Stimulated activated CD8-positive, alpha-beta memory T cell treated with anti-CD3 and anti-CD28 coated beads, Interleukin-7, amount 100 ng/mL, for 48 hours (primary cell): ENCODE measurements around the gene ZNHIT6.
A peak's percentile ranks its signal among the peaks of the same experiment; 100 is the strongest.
"Not testable (repeated sequence)": the region's sequence is repeated elsewhere in the genome, so short reads cannot be mapped to it uniquely, and the experiment has no call there.

Source experiments
- DNase-seq, 2 donors: peaks; one replicate each; pipeline ENCODE4 v3.0.0-alpha.2; 2020; ENCODE audit warnings: low read depth in 1 of 2; ENCODE audit errors: extremely low read depth in 1 of 2

ZNHIT6 gene, protein sequence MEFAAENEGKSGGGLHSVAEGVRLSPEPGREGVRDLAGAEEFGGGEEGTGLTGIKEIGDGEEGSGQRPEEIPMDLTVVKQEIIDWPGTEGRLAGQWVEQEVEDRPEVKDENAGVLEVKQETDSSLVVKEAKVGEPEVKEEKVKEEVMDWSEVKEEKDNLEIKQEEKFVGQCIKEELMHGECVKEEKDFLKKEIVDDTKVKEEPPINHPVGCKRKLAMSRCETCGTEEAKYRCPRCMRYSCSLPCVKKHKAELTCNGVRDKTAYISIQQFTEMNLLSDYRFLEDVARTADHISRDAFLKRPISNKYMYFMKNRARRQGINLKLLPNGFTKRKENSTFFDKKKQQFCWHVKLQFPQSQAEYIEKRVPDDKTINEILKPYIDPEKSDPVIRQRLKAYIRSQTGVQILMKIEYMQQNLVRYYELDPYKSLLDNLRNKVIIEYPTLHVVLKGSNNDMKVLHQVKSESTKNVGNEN

DNA sequence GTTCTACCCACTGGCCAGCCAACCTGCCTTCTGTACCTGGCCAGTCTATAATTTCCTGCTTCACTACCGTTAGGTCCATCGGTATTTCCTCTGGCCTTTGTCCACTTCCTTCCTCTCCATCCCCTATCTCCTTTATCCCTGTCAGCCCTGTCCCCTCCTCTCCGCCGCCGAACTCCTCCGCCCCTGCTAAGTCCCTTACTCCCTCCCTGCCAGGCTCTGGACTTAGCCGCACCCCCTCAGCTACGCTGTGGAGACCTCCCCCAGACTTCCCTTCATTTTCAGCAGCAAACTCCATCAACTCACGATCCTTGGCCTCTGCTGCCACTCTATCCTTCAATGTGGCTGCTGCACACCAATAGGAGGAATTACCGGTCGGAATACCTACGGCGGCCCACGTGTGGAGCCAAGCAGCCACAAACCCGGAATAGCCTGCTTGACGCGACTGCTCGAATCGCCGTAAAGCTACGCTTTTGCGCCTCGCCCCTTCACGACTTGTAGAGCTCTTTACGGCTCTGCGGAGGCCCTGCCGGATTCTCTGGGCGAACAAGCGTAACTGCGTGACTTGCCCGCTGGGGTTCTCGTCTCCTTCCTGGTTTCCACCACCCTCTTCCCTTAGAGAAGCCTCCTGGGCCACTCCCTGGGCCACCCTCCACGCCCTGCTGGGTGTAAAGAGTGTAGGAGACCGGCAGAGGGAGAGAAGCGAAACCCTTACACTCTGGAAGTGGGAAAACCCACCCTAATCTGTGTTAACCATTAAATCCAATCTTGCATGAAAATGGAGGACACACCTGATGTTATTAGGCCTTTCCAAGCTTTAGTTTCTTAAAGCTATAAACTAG is at the start of gene ZNHIT6:
ZNHIT6 (minus strand) TSS at position 444 of the 839 bp plus-strand sequence; CDS start at position 295, 149 bp downstream.
- peak; percentile 67 to 87 for DNase-seq

- DNase-seq, result no peak
Measured at GRCh38 chr1:85756864-85757263, 48.6 kb upstream of the ZNHIT6 start.

DNA sequence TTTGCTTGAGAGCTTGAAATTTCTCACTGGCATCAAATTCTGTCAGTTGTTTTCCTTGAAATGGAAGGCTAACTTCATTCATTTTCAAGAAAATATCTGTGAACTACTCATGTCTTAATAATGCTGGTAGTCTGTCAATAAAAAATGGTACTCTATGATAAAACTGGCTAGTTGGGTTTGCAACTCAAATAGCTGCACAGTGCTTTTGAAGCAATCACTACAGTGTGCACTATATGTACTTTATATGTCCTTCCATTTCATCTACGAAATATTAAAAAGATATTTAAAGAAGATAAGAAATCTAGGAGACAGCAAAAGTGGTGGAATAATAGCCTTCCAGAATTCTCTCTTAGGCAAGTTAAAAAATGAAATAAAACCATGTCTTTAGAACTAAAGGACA is 39.9 kb upstream of the ZNHIT6 start:
- no peak for DNase-seq

- DNase-seq, result no peak
Measured at GRCh38 chr1:85746777-85747176, 38.5 kb upstream of the ZNHIT6 start.

DNA sequence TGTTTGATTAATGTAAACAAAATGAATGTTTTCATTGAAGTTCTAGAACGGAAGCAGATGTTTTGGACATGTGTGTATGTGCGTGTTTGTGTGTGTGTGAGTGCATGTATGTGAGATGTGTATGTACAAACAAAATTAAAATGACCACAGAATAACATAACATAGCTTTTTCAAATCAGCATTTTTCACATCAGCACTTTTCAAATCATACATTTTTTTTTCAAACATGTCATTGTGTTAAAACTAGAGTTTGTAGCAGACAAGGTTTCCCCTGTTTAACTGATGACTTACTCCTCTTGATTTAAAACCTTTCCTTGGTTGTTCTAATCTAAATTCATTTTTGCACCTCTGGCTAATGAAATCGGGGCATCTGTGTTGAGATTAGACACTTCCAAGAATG is 35.6 kb upstream of the ZNHIT6 start:
- DNase-seq, result no peak

DNA sequence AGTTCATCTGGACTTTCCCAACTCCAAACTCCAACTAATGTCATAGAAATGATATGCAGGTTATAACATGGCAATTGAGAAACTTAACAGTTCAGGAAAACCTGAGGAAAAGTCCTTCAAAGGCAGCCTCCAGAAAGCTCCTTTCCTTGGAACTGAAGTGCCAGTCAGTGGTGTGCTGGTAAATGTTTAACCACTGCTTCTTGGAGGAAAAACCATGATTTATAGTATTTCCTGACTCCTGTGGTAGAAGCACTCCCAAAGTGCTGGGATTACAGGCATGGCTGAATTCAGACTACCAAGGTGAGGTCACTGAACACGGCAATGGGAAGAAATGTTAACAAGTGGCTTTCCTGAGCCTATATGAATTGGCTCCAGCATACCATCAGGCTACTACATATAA is 26.7 kb upstream of the ZNHIT6 start:
- DNase-seq, result no peak

DNA sequence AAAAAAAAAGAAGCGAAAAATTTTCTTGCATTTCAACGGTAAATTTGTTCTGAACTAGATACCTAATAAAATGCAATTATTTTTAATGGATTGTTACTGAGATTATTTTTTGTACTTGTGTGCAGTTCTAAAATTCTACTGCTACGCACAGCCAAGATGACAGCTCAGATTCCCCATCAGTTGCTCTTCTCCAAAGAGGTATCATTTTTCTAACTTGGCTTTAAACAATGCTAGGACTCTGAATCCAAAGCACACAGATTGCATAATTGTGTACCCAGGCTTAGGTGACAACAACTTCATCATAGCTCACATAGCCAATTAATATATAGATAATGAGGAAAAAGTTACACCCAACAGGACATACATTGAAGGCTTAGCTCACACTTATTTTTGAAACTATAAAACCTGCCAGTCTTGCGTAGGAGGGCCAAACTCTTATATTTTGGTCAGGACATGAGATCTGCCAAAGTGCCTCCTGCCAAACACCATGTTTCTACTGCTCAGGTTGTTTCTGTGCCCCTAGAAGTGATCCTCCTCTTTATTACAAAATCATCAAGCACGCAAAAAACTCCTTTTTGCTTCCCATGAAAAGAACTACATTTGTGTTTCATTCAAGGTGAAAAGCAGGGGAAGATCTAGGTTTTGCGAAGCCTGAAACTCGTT is 10.6 kb upstream of the ZNHIT6 start:
- no peak for DNase-seq

- not testable (repeated sequence) for DNase-seq
Measured at GRCh38 chr1:85714418-85715114, 6.3 kb upstream of the ZNHIT6 start.

DNA sequence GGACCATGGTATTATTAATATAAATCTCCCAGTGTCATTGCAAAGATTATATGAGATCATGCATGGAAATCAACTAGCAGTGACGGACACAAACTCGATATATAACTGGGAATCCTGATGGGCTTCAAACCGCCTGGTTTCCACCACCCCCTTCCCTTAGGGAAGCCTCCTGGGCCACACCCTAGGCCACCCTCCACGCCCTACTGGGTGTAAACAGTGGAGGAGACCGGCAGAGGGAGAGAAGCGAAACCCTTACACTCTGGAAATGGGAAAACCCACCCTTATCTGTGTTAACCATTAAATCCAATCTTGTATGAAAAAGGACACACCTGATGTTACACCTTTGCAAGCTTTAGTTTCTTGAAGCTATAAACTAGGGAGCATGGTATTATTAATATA is 595 bp upstream of the ZNHIT6 start:
- no peak for DNase-seq

DNA sequence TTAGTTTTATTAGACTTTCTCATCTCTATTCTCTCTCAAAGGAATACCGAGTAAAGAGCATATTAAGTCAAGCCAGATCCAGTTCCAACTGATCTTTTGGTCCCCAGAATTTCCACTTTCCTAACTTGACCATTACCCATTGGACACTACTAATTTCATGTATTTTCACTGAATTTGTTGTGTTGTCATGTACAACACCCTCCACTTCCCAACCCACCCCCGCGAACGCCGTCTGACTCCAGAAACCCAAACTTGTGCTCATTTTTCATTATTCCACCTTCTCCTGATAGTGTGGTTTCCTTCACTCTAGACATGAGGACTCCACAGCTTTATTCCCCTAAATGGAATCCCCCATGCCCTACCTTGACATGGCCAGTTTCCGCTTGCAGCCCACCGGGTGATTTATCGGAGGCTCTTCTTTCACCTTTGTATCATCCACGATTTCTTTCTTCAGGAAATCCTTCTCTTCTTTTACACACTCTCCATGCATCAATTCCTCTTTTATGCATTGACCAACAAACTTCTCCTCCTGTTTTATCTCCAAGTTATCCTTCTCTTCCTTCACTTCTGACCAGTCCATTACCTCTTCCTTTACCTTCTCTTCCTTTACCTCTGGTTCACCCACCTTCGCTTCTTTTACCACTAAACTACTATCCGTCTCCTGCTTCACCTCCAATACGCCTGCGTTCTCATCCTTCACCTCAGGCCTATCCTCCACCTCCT is 805 bp downstream of the ZNHIT6 start:
- DNase-seq, result no peak

DNA sequence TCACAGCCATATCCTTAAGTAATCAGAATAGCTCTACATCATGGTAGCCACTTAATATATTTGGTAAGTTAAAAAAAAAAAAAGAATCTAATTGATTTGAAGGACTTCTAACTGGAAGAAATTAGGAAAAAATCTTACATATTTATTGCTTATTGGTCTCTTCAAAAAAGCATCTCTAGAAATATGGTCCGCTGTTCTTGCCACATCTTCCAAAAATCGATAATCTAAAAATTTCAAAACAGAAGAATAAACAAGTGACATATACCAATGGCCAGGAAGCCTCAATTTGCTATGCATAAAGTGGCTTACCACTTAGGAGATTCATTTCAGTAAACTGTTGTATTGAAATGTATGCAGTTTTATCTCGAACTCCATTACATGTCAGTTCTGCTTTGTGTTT is 2.3 kb downstream of the ZNHIT6 start:
- no peak for DNase-seq

- DNase-seq, result no peak
Measured at GRCh38 chr1:85700422-85700821, 7.8 kb downstream of the ZNHIT6 start.

DNA sequence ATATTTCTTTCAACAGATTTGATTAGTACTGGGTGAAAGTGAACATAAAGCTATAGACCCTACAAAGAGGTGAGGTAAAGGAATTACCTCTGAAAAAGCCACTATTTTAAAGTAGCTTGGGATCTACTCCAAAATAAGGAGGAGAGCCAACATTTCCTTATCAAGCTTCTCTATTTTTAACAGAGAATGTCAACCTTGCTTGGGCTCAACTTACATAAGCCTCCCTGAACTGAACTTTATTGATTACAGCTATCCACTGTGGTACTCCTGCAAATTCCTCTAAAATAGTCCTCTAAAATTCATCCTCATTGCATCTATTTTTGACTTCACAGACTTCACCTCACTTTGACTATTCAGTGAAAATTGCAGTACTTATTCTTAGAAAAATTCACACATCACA is 10.3 kb downstream of the ZNHIT6 start:
- no peak for DNase-seq

GRCh38 chr1:85692730-85693314 is 15.4 kb downstream of the ZNHIT6 start:
- DNase-seq, result no peak

DNA sequence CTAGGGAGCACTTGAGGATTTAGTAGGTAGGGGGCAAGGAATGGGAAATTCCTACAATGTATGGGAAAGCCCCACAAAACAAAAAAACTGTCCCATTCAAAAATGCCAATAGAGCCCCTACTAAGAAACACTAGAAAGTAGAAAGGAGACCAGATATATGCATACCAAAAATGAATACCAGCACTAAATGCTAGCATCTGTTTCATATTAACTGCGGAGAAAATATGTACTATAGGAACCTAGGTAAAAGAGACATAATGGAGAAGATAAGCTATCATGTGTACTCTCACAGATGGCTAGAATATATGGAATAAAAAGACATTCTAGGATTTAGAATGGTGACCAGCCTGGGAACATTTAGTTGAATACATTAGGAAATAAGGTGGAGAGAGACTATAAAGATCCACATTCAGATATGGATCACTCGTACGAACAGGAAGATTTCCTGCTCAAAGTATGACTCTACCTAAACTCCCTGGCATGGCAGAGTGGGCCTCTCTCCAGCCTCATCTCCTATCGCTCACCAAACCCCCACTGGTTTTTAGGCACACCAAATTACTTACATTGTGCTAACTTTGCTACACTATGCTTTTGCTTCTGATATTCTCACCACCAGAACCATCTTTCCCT is 18.3 kb downstream of the ZNHIT6 start:
- DNase-seq, result no peak

- no peak for DNase-seq
Measured at GRCh38 chr1:85683292-85684025, 24.8 kb downstream of the ZNHIT6 start.

- no peak for DNase-seq
Measured at GRCh38 chr1:85681087-85681486, 27.1 kb downstream of the ZNHIT6 start.

- no peak for DNase-seq
Measured at GRCh38 chr1:85678193-85678592, 30.0 kb downstream of the ZNHIT6 start.

DNA sequence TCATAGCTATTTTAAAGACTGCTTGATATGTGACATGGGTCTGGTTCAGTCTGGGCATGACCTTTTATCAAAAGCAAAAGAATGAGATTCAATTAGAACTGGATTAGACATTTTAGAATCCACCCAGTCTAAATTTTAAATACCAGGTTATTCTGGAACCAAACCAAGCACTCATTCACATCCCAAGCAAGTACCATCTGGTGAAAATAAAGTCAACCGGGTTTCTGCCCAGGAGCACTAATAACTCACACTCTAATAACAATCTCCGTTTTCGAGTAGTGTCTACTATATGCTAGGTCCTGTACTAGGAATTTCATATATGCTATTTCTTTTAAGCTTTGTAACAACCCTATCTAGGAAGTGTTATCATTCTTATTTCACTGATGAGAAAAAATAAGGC is 30.6 kb downstream of the ZNHIT6 start:
- DNase-seq, result no peak
